IMR-90 (cell line): ENCODE measurements around the gene SERPINA1. TPM values are rescaled to one million over a fixed set of nuclear protein-coding genes. Genes with fewer than 3 reads are reported as not detected.

Source experiments
- ATAC-seq: fragments of 200-7000 bp; cut with Tn5 transposase; 2 replicates; pipeline ENCODE4 v1.9.1; 2020; ENCODE audit warnings: low read depth, mild to moderate bottlenecking, moderate library complexity
- BruUV-seq: library from RNA; stranded (reverse); fragments of 400-500 nt; replicated peaks from 2 replicates; lab custom pipeline; 2021; lab: Mats Ljungman, UMichigan
- CTCF ChIA-PET: fragments of 300-600 bp; formaldehyde crosslinking; extraction: SDS; loops from one replicate; lab custom pipeline; 2021; ENCODE audit warnings: antibody characterized with exemption; lab: Yijun Ruan, JAX
- POLR2A ChIA-PET: fragments of 300-600 bp; sonication (Branson Sonifier 250); formaldehyde crosslinking; loops from one replicate; lab custom pipeline; 2022; ENCODE audit warnings: antibody characterized with exemption; ENCODE audit not compliant: unreplicated experiment; lab: Charles Lee
- DNase-seq: peaks from one replicate; pipeline ENCODE4 v3.0.0; 2013
- H2AFZ ChIP-seq: replicated peaks from 2 replicates; pipeline ENCODE3; 2013; ENCODE audit warnings: low read length, mild to moderate bottlenecking; ENCODE audit not compliant: poor library complexity
- H2AK5ac ChIP-seq: 2 replicates; pipeline ENCODE4 v1.6.1; 2013; ENCODE audit warnings: low read depth, low read length, inconsistent platforms
- H2AK9ac ChIP-seq: replicated peaks from 2 replicates; pipeline ENCODE3; 2013; ENCODE audit warnings: mild to moderate bottlenecking, low read depth, low read length, moderate library complexity; ENCODE audit not compliant: poor library complexity
- H2BK120ac ChIP-seq: 2 replicates; pipeline ENCODE4 v1.6.1; 2013; ENCODE audit warnings: low read depth, low read length, inconsistent platforms
- H2BK15ac ChIP-seq: 3 replicates; pipeline ENCODE4 v1.6.1; 2013; ENCODE audit warnings: low read depth, low read length, inconsistent platforms
- H2BK20ac ChIP-seq: 2 replicates; pipeline ENCODE4 v1.6.1; 2013; ENCODE audit warnings: low read depth, mild to moderate bottlenecking, inconsistent platforms, low read length, moderate library complexity
- H2BK5ac ChIP-seq: 2 replicates; pipeline ENCODE4 v1.6.1; 2013; ENCODE audit warnings: mild to moderate bottlenecking, low read depth, low read length, inconsistent platforms; ENCODE audit not compliant: poor library complexity, severe bottlenecking
- H3K14ac ChIP-seq: replicated peaks from 2 replicates; pipeline ENCODE4 v1.6.1; 2013; ENCODE audit warnings: low read depth, low read length, inconsistent platforms
- H3K18ac ChIP-seq: 2 replicates; pipeline ENCODE4 v1.6.1; 2013; ENCODE audit warnings: low read depth, low read length, control low read depth
- H3K23ac ChIP-seq: 2 replicates; pipeline ENCODE4 v1.6.1; 2013; ENCODE audit warnings: low read depth, low read length, inconsistent platforms
- H3K27ac ChIP-seq: 2 replicates; pipeline ENCODE4 v1.5.1; 2013; ENCODE audit warnings: mild to moderate bottlenecking, control low read depth, low read length; ENCODE audit not compliant: insufficient read depth
- H3K27me3 ChIP-seq: 2 replicates; pipeline ENCODE4 v1.6.1; 2013; ENCODE audit warnings: low read length; ENCODE audit not compliant: control insufficient read depth, insufficient read depth
- H3K36me3 ChIP-seq: 2 replicates; pipeline ENCODE4 v1.6.1; 2013; ENCODE audit warnings: low read length, mixed read lengths; ENCODE audit not compliant: control insufficient read depth, insufficient read depth
- H3K4ac ChIP-seq: 2 replicates; pipeline ENCODE4 v1.6.1; 2013; ENCODE audit warnings: low read depth, low read length, inconsistent platforms
- H3K4me1 ChIP-seq: 2 replicates; pipeline ENCODE4 v1.6.1; 2013; ENCODE audit warnings: low read length, mixed read lengths; ENCODE audit not compliant: control insufficient read depth, insufficient read depth
- H3K4me2 ChIP-seq: 2 replicates; pipeline ENCODE4 v1.6.1; 2013; ENCODE audit warnings: low read depth, mild to moderate bottlenecking, control low read depth, low read length, moderate library complexity
- H3K4me3 ChIP-seq: 2 replicates; pipeline ENCODE4 v1.5.1; 2013; ENCODE audit warnings: low read depth, mild to moderate bottlenecking, control low read depth, low read length, moderate library complexity; ENCODE audit not compliant: insufficient read depth
- H3K56ac ChIP-seq: 2 replicates; pipeline ENCODE4 v1.6.1; 2013; ENCODE audit warnings: low read length, inconsistent platforms; ENCODE audit not compliant: insufficient read depth; ENCODE audit errors: extremely low read depth
- H3K79me1 ChIP-seq, 2 experiments: 2 replicates each; pipeline ENCODE4 v1.6.1; 2013; ENCODE audit warnings: low read length in 2 of 2, inconsistent platforms in 1 of 2, low read depth in 1 of 2
- H3K9ac ChIP-seq: 2 replicates; pipeline ENCODE4 v1.6.1; 2013; ENCODE audit warnings: low read depth, low read length, control low read depth
- H3K9me1 ChIP-seq: 2 replicates; pipeline ENCODE4 v1.6.1; 2013; ENCODE audit warnings: low read length, inconsistent platforms; ENCODE audit not compliant: insufficient read depth
- H3K9me3 ChIP-seq: 2 replicates; pipeline ENCODE4 v1.6.1; 2013; ENCODE audit warnings: low read length; ENCODE audit not compliant: control insufficient read depth, insufficient read depth
- H4K20me1 ChIP-seq: 2 replicates; pipeline ENCODE4 v1.6.1; 2013; ENCODE audit warnings: low read length, inconsistent platforms; ENCODE audit not compliant: insufficient read depth
- H4K5ac ChIP-seq: 2 replicates; pipeline ENCODE4 v1.6.1; 2013; ENCODE audit warnings: mild to moderate bottlenecking, low read depth, low read length, control low read depth
- H4K8ac ChIP-seq, 2 experiments: 2 replicates each; pipeline ENCODE4 v1.6.1; 2013; ENCODE audit warnings: low read depth in 2 of 2, low read length in 2 of 2, control low read depth in 1 of 2, inconsistent platforms in 1 of 2
- H4K91ac ChIP-seq: 2 replicates; pipeline ENCODE4 v1.6.1; 2013; ENCODE audit warnings: low read depth, low read length, inconsistent platforms; ENCODE audit not compliant: insufficient read depth
- BHLHE40 ChIP-seq: fragments of 150-350 bp; IDR thresholded peaks from 2 replicates; pipeline ENCODE4 v1.6.1; 2016; ENCODE audit warnings: mild to moderate bottlenecking, low read depth, low read length
- CEBPB ChIP-seq: IDR thresholded peaks from 2 replicates; pipeline ENCODE4 v1.6.1; 2012; ENCODE audit warnings: low read depth, low read length, improper control_type of control experiment
- CHD1 ChIP-seq: IDR thresholded peaks from 2 replicates; pipeline ENCODE4 v1.6.1; 2012; ENCODE audit warnings: low read depth, low read length, improper control_type of control experiment
- FOS ChIP-seq: fragments of 150-350 bp; IDR thresholded peaks from 2 replicates; pipeline ENCODE4 v1.6.1; 2016; ENCODE audit warnings: low read depth, low read length
- MAFK ChIP-seq: IDR thresholded peaks from 2 replicates; pipeline ENCODE4 v1.6.1; 2012; ENCODE audit warnings: low read depth, low read length, improper control_type of control experiment
- MAZ ChIP-seq: IDR thresholded peaks from 2 replicates; pipeline ENCODE4 v1.6.1; 2012; ENCODE audit warnings: low read depth, mild to moderate bottlenecking, low read length, improper control_type of control experiment, moderate library complexity, borderline replicate concordance
- MXI1 ChIP-seq: IDR thresholded peaks from 2 replicates; pipeline ENCODE4 v1.6.1; 2012; ENCODE audit warnings: low read depth, mild to moderate bottlenecking, low read length, moderate library complexity, borderline replicate concordance
- NFE2L2 ChIP-seq: fragments of 150-350 bp; IDR thresholded peaks from 2 replicates; pipeline ENCODE4 v1.6.1; 2016; ENCODE audit warnings: low read depth, mild to moderate bottlenecking, low read length
- POLR2A ChIP-seq: IDR thresholded peaks from 2 replicates; pipeline ENCODE4 v1.6.1; 2012; ENCODE audit warnings: mild to moderate bottlenecking, low read depth, low read length
- RAD21 ChIP-seq: IDR thresholded peaks from 2 replicates; pipeline ENCODE4 v1.6.1; 2012; ENCODE audit warnings: low read length, improper control_type of control experiment
- RCOR1 ChIP-seq: IDR thresholded peaks from 2 replicates; pipeline ENCODE4 v1.6.1; 2012; ENCODE audit warnings: mild to moderate bottlenecking, low read length, improper control_type of control experiment; ENCODE audit not compliant: insufficient replicate concordance
- RFX5 ChIP-seq: IDR thresholded peaks from 2 replicates; pipeline ENCODE4 v1.8.0; 2012; ENCODE audit warnings: low read depth, mild to moderate bottlenecking, low read length, moderate library complexity
- SMC3 ChIP-seq: fragments of 150-350 bp; IDR thresholded peaks from 2 replicates; pipeline ENCODE4 v1.6.1; 2016; ENCODE audit warnings: low read depth, mild to moderate bottlenecking, antibody characterized with exemption, low read length, moderate library complexity
- WGBS, 2 experiments: methylation state at CpG; one replicate each; pipeline versions ENCODE4 v1.1.5 to v1.1.7; 2013; ENCODE audit warnings: missing lambda C conversion rate in 2 of 2; ENCODE audit not compliant: insufficient read length in 1 of 2; ENCODE audit errors: extremely low coverage in 2 of 2; 5-methylcytosine and 5-hydroxymethylcytosine counted together
- dilution Hi-C: fragments of 300-500 bp; cut with HindIII; formaldehyde crosslinking; loops from one replicate; pipeline ENCODE4 v1.14.3; 2018; ENCODE audit warnings: low sequenced_read_pairs; ENCODE audit not compliant: unreplicated experiment
- in situ Hi-C: fragments of 300-500 bp; cut with MboI; formaldehyde crosslinking; loops from 3 replicates; pipeline ENCODE4 v1.14.3; 2019; ENCODE audit warnings: low sequenced_read_pairs, inconsistent platforms, mixed read lengths
- intact Hi-C: fragments of 100-400 bp; cut with micrococcal nuclease; formaldehyde crosslinking; loops from 2 replicates; pipeline ENCODE4 v1.10.0; 2022
- polyA plus RNA-seq, 3 experiments: library from polyadenylated mRNA; depleted of rRNA; stranded (reverse); fragments of >200 nt; gene quantifications; 2 replicates each; pipeline ENCODE4 v1.2.3, GENCODE V29; 2012; ENCODE audit warnings: low replicate concordance in 1 of 3
- total RNA-seq: library from RNA; depleted of rRNA; stranded (reverse); fragments of >200 nt; gene quantifications from 2 replicates; pipeline ENCODE4 v1.2.3, GENCODE V29; 2012
- TF ChIP-seq, protein P1 (sequence below): conservative IDR thresholded peaks from 2 replicates; pipeline ENCODE4 v1.5.1; 2012; ENCODE audit warnings: mild to moderate bottlenecking, low read depth, low read length, improper control_type of control experiment
- TF ChIP-seq, protein P2 (sequence below): fragments of 150-350 bp; IDR thresholded peaks from 2 replicates; pipeline ENCODE4 v1.6.1; 2017; ENCODE audit warnings: mild to moderate bottlenecking, antibody characterized with exemption, low read length, low read depth
- TF ChIP-seq, protein P3 (sequence below): fragments of 150-350 bp; IDR thresholded peaks from 2 replicates; pipeline ENCODE4 v1.6.1; 2016; ENCODE audit warnings: low read depth, mild to moderate bottlenecking, low read length, moderate library complexity, borderline replicate concordance

The SERPINA1 gene
- total and polyA plus RNA-seq, 2 of the 4 experiments (the other 2 are of a cell fraction): 0.54 to 1.2 TPM

DNA sequence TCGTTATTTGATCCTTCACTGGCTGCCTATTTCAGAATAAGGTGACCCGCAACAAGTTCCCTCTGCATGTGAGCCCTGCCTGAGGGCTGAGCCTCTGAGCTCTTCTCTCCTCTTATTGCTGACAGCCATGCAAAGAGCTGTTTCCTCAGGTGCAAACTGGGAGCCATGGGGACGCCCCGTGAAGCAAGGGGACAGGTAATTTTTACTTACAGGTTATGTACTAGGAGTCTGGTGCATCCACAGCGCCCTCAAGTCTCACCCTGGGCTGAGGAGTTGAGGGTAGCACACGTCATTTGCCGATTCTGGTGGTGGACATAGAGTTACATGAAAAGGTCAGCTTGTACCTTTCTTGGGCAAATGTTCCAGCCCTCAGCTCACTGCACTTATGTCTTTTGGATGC, 39.1 kb downstream of the SERPINA1 start:
- intact Hi-C loops (no loop called here), dilution Hi-C loops (no loop called here), in situ Hi-C loops (no loop called here)
- Histone ChIP-seq H4K8ac (no peak overlapping the region), H2BK5ac (no peak overlapping the region), H2BK15ac (no peak overlapping the region), H3K9me3 (peaks cover 2% of the 10 kb centered on the region; the same call in 1 of the 2 replicates), H3K14ac (no peak overlapping the region), H2AK9ac (no peak overlapping the region), H2AK5ac (no peak overlapping the region), H2BK20ac (no peak overlapping the region), H3K4me2 (no peak overlapping the region), H3K9ac (no peak overlapping the region), H4K91ac (no peak overlapping the region), H3K23ac (no peak overlapping the region), H3K4me3 (no peak overlapping the region), H3K27ac (no peak overlapping the region), H4K5ac (no peak overlapping the region), H3K18ac (no peak overlapping the region), H3K56ac (no peak overlapping the region), H3K4me1 (peaks cover 8% of the 10 kb centered on the region), H2AFZ (no peak overlapping the region), H3K27me3 (peaks cover 3% of the 10 kb centered on the region), H3K36me3 (no peaks in the 10 kb centered on the region), H2BK120ac (no peak overlapping the region), H3K4ac (no peak overlapping the region), H3K79me1 (no peaks in the 10 kb centered on the region), H3K9me1 (peaks cover 4% of the 10 kb centered on the region), H4K20me1 (no peaks in the 10 kb centered on the region)
- ATAC-seq (no peak), DNase-seq (no peak)
- TF ChIP-seq MAZ (no peak), MAFK (no peak), FOS (no peak), RAD21 (no peak), MXI1 (no peak), NFE2L2 (no peak), RCOR1 (no peak), BHLHE40 (no peak), POLR2A (no peak), CHD1 (no peak), SMC3 (no peak), RFX5 (no peak), CEBPB (no peak)
- TF ChIP-seq, protein P1, sequence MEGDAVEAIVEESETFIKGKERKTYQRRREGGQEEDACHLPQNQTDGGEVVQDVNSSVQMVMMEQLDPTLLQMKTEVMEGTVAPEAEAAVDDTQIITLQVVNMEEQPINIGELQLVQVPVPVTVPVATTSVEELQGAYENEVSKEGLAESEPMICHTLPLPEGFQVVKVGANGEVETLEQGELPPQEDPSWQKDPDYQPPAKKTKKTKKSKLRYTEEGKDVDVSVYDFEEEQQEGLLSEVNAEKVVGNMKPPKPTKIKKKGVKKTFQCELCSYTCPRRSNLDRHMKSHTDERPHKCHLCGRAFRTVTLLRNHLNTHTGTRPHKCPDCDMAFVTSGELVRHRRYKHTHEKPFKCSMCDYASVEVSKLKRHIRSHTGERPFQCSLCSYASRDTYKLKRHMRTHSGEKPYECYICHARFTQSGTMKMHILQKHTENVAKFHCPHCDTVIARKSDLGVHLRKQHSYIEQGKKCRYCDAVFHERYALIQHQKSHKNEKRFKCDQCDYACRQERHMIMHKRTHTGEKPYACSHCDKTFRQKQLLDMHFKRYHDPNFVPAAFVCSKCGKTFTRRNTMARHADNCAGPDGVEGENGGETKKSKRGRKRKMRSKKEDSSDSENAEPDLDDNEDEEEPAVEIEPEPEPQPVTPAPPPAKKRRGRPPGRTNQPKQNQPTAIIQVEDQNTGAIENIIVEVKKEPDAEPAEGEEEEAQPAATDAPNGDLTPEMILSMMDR: no peak
- TF ChIP-seq, protein P2, sequence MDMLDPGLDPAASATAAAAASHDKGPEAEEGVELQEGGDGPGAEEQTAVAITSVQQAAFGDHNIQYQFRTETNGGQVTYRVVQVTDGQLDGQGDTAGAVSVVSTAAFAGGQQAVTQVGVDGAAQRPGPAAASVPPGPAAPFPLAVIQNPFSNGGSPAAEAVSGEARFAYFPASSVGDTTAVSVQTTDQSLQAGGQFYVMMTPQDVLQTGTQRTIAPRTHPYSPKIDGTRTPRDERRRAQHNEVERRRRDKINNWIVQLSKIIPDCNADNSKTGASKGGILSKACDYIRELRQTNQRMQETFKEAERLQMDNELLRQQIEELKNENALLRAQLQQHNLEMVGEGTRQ: no peak
- TF ChIP-seq, protein P3, sequence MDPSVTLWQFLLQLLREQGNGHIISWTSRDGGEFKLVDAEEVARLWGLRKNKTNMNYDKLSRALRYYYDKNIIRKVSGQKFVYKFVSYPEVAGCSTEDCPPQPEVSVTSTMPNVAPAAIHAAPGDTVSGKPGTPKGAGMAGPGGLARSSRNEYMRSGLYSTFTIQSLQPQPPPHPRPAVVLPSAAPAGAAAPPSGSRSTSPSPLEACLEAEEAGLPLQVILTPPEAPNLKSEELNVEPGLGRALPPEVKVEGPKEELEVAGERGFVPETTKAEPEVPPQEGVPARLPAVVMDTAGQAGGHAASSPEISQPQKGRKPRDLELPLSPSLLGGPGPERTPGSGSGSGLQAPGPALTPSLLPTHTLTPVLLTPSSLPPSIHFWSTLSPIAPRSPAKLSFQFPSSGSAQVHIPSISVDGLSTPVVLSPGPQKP: no peak
- CTCF ChIA-PET: no interaction called here
- POLR2A ChIA-PET: no interaction called here
- BruUV-seq: no TSS peak
- 60% methylated on average over 3 of the region's 7 CpGs; no CpG with 5 or more reads in 1 of the 2 experiments for WGBS, 2 experiments
